GM19043 (cell line): ENCODE measurements around the gene SYNGR1.
"Not testable (repeated sequence)": the region's sequence is repeated elsewhere in the genome, so short reads cannot be mapped to it uniquely, and the experiment has no call there.

Source experiments
- ATAC-seq: cut with Tn5 transposase; IDR thresholded peaks from one replicate; pipeline ENCODE4 v1.9.1; 2021; ENCODE audit warnings: low read depth; ENCODE audit not compliant: unreplicated experiment

Gene SYNGR1

DNA sequence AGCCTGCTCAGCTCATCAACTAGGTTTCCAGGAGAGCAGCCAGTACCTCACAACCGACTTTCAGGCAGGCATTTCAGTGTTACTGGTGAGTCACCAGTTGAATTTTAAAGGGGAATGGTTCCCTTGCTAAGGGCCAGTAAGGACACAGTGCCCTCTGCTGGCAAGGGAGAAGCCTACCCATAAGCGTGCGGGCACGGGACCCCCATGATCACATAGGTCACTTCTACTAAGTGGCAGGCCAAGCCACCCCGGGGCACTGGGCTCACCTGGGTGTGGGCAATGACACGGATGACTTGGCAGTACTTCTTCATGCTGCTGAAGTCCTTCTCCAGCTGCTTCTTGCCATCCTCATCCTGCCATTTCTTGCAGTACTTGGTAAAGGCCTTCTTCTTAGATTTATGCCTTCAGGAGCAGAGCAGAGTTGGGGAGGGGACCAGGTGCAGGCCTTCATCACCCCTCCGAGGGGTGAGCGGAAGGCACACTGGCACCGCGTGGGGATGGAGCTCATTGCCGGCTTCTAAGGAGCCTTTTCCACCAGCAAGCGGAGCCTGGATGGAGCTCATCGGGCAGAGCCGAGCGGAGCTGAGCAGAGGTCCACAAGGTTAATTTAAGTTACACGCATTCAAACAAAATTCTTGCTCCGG lies 33.2 kb upstream of the SYNGR1 start:
- ATAC-seq, result no peak

DNA sequence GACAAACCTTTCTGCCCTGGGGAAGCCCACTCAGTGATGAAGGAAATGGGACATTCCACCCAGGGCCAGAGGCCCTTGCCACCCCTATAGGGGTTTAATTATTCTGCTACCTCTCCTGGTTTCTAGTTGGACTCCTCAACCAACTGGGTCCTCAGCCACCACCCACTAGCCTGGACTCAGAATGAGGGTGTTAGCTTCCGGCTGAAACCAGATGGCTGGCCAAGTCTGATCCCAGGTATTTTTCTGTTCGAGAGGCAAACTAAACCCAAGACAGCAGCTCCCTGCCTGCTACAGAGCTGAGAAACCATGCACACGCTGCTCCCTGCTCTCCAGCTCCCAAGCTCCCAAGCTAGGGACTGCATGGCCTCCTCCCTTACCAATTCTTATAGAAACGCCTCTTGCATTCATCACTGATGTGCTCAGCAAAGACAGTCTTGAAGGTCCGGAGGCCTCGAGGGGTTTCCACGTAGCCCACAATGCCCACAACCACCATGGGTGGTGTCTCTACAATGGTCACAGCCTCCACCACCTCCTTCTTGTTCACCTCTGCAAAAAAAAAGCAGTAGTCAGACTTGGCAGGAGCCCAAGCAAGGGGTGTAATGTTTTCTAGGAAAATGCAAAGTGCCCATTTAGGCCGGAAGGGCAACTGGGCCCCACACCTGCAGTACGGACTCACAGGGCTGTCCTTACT lies 32.6 kb upstream of the SYNGR1 start:
- ATAC-seq, result no peak

DNA sequence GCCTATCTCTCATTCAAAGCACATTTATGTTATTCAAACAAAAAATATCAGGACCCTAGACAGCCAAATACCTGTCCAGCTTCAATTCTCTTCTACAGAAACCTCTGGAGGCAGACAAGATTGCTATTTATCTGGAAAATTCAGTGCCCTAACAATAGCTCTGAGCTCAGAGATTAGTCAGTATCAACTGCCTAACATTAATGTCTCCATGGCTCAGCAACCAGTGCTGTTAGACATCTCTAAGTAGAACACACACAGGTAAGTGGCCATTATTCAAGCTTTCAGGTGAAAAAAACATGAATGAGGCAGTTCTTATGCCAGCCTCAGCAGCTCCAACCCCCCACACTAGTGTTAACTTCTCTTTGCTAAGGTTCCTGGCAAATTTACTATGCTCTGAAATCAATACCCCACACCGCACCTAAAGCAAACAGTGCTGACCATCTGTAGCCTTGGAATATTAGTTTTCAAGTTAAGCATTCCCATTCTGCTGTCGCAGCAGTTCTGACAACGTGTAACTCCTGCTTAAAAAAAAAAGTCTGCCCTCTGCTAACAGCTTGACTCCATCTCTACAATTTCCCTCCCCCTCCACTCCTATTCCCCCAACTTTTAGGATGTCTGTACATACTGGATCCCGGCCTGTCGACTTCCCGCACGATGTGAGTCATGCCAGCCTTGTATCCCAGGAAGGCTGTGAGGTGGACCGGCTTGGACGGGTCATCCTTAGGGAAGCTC lies 31.9 kb upstream of the SYNGR1 start:
- no peak for ATAC-seq

DNA sequence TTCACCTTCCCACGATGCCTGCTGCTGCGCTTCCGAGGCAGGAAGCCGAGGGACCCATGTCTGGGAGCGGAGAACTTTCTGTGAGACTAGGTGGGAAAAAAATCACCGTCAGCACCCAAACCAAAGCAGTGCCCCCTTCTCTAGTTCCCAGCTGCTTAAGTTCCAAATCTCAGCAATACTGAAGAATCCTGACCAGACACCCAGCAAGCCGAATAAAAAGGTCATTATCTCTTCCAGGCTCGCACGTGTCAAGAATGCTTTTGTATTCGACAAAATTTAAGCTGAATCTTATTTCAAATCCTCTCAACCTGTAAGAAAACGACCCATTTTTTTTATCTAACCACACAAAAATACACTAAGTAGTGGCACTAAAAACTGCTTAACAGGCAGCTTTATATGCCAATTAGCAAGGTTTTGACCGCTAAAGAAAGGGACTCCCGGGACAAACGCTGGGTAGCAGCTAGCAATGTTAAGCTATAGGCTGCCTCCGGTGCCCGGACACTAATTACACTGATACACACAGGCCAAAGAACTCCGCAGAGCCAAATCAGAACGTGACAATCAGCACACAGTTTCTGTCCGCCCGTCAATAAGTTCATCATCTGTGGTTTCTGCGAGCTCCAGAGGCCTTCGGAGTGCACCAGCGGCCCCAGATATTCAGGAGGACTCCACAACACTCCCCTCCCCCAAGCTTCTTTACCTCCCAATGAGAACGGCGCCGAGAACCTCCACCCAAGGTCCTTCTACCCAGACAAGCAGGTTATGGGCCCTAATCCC lies 31.1 kb upstream of the SYNGR1 start:
- no peak for ATAC-seq

DNA sequence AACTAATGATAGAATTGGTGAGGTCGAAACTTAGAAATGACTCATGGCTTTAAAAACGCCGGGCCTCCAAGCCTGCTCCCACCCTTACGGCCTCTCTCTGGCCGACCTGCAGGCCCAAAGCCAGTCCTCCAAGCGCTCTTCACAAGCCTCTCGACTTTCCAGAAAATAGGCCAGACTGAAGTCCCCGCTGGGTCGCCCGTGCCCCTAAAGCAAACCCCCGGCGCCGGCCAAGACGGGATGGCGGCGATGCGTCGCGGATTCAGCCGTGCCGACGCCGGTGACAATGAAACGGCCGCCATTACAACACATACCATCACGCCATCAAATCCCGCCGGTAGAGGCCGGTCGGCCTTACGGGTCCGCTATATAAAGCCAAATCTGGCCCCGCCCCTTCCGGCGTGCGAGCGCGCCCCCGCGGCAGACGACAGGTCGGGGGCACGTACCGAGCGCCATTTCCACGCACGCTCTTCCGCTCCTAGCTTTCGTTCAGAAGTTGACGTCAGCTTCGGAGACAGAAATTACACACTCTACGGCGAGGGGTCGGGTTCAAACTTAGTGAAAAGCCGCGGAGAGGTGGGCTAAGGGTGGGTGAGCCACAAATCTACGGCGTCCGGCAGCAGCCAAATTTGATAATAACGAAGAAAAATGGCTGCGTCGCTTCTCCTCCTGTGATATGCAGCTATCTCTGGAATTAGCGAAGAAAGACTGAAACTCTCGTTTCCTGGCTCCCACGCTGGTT lies 30.3 kb upstream of the SYNGR1 start, which contains the start of gene RPL3:
TSS of gene RPL3 (minus strand) at position 340 of the 739 bp plus-strand sequence. CDS start at position 314, 26 bp downstream.
- ATAC-seq, result peak; percentile 71

DNA sequence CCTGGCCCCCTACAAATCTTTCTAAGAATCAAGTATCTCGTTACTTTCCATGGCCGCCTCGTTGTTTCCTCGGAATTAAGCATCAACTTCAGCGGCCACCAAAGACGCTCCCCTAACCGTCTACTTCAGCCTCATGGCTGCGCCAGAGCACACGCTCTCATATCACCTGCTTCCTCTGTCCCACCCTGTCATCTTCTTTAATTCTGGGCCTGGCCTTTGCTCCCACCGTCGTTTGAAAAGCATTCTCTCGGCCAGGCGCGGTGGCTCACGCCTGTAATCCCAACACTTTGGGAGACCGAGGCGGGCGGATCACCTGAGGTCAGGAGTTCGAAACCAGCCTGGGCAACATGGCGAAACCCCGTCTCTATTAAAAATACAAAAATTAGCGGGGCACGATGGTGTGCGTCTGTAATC lies 29.2 kb upstream of the SYNGR1 start:
- not testable (repeated sequence) for ATAC-seq

DNA sequence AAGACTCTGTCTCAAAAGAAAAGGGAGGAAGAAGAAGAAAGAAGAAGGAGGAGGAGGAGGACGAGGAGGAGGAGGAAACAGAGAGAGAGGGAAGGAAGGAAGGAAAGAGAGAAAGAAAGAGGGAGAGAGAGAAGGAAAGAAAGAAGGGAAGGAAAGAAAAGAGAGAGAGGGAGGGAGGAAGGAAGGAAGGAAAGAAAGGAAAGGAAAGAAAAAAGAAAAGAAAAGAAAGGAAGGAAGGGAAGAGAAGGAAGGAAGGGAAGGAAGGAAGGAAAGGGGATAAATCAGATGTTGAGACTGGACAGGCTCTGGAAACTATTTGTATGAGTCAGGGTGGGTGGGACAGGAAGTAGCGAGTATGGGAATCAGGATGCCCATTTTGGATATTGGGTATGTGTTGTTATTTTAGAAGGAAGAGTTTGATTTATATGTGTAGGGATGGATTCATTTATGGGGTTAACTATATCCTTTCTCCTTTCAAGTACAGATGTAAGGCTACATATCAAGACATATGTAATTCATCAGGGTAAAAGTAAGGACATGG lies 24.3 kb upstream of the SYNGR1 start:
- ATAC-seq, result no peak

GRCh38 chr22:39327995-39328754 lies 21.6 kb upstream of the SYNGR1 start:
- no peak for ATAC-seq

DNA sequence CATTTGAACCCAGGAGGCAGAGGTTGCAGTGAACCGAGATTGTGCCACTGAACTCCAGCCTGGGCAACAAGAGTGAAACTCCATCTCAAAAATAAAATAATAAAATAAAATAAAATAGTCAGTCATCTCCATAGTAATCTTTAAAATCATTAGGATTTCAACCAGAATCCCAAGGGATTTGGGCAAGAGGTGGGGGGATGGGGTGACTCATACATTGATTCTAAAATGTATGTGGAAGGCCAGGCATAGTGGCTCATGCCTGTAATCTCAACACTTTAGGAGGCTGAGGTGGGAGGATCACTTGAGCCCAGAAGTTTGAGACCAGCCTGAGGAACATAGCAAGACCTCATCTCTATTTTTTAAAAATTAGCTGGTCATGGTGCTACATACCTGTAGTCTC lies 19.2 kb upstream of the SYNGR1 start:
- ATAC-seq, result not testable (repeated sequence)

DNA sequence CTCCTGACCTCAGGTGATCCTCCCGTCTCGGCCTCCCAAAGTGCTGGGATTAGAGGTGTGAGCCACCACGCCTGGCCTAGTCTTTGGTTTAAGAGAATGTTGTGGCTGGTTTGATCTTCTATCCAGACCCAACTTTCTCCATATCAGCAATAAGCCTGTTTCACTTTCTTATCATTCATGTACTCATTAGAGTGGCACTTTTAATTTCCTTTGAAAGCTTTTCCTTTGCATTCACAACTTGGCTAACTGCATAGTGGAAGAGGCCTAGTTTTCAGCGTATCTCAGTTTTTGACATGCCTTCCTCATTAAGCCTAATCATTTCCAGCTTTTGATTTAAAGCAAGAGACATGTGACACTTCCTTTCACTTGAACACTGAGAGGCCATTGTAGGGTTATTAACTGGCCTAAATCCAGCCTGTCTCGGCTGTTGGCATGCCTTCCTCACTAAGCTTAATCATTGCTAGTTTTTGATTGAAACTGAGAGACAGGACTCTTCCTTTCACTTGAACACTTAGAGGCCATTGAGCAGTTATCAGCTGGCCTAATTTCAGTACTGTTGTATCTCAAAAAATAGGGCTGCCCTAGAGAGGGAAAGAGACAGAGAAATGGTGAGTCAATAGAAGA lies 17.2 kb upstream of the SYNGR1 start:
- no peak for ATAC-seq

GRCh38 chr22:39336411-39336810 lies 13.4 kb upstream of the SYNGR1 start:
- no peak for ATAC-seq

DNA sequence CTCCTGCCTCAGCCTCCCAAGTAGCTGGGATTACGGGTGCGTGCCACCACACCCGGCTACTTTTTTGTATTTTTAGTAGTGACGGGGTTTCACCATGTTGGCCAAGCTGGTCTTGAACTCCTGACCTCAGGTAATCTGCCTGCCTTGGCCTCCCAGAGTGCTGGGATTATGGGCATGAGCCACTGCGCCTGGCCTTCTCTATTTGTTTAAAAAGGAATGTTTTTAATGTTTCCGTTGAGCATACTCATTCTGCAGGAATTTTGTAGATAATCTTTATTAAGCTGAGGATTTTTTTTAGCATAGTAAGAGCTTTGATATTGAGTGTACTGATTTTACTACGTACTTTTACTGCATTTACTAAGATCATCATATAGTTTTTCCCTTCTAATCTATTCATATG lies 10.0 kb upstream of the SYNGR1 start:
- ATAC-seq, result not testable (repeated sequence)

GRCh38 chr22:39341179-39341578 lies 8.6 kb upstream of the SYNGR1 start:
- no peak for ATAC-seq

DNA sequence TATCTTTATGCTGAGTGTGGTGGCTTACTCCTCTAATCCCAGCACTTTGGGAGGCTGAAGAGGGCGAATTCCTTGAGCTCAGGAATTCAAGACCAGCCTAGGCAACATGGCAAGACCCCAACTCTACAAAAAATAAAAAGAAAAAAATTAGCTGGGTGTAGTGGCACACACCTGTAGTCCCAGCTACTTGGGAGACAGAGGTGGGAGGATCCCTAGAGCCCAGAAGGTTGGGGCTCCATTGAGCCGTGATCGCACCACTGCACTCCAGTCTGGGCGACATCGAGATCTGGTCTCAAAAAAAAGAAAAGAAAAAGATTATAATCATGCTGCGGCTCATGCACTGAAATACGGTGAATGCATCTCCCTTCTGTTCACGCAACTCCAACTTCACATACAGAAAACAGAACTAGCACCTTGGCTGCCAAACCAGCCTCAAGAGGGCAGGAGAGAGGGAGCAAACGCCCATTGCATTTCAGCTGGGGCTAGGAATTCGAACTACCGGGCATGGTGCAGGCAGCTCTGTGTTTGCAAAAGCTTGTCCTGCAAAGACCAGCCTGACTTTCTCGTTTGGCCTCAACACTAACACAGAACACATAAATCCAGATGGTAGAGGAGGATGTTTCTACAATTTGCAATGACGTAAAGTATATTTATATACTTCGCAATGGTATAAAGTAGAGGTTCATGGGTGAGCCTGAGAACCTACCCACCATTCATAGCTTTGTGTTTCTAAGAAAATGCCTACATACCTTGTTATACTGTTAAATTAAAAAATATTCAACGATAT lies 6.3 kb upstream of the SYNGR1 start:
- ATAC-seq, result no peak

- no peak for ATAC-seq
These were observed 5.8 kb upstream of the SYNGR1 start for GRCh38 chr22:39344046-39344390.

- no peak for ATAC-seq
These were observed 4.6 kb upstream of the SYNGR1 start for GRCh38 chr22:39345231-39345630.

DNA sequence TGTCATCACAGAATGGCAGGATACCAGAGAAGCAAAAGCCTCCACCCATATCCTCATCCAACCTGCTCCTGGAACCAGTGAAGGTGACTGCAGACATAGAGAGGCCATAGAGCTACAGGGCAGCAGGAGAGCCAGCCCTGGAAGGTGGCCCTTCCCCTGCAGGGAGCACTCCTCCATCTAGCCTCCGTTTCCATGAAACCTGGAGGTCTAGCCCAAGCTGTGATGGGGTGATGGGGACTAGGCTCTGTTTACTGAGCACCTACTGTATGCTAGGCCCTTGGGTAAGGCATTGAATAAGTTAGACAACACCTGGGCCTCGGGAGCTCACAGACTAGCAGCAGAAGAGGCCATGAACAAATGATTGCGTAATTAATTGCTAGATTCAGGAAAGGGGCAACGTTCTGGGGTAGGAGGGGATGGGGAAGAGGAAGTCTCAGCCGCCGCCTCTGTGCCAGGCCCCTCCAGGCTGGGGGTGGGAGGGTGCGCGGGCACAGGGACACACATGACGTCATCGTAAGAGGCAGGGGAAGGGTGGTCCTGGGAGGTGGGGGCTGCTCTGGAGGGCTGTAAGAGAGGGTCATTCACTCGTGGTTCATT lies 784 bp upstream of the SYNGR1 start:
- no peak for ATAC-seq

DNA sequence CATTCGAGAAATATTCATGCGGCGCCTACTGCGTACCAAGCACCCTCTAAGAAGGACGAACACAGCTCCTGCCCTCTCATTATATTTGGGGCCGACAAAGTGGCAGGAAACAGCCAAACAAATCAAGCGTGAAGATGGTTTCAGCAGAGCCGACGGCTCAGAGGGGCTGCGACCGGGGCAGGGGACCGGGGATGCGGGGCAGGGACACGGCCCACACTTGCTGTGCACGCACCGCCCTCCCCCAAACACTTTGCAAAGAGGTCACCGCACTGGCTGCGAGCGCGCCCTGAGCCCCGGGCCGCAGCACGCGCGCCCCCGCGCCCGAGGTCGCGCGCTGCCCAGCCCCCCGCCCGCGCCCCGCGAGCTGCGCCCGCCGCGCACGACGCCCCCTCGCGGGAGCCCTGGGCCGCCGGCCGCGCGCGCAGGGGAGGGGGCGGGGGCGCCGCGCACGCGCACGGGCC lies 255 bp upstream of the SYNGR1 start:
- no peak for ATAC-seq
